ENCODE data around the gene NRG2.

DNA sequence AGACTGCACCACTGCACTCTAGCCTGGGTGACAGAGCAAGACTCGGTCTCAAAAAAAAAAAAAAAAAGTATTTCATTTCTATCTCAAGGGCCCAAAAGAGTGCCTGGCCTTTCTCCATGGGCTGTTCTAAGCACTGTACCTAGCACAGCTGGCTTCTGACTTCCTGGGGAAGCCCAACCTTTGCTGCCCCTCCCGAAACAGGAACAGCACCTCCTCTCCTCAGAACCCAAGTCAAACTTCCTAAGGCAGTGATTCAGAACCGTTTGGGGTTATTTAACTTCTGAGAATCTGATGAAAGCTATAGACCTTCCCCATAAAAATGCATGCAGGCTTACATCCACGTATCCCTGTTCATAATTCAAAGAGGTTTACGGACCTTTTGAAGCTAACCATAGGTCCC is 57.8 kb downstream of the NRG2 start:
- no peak for TF ChIP-seq CTCF (IDR thresholded peaks at IDR 0.05; ENCODE audit: insufficient read depth, low read length, poor library complexity, severe bottlenecking)
- TF ChIP-seq EZH2phosphoT487 (conservative IDR thresholded peaks at IDR 0.05; ENCODE audit: low read length): no peak
